ENCODE measurements around the gene POLN.
"Not testable (repeated sequence)": the region's sequence is repeated elsewhere in the genome, so short reads cannot be mapped to it uniquely, and the experiment has no call there.

The POLN gene

DNA sequence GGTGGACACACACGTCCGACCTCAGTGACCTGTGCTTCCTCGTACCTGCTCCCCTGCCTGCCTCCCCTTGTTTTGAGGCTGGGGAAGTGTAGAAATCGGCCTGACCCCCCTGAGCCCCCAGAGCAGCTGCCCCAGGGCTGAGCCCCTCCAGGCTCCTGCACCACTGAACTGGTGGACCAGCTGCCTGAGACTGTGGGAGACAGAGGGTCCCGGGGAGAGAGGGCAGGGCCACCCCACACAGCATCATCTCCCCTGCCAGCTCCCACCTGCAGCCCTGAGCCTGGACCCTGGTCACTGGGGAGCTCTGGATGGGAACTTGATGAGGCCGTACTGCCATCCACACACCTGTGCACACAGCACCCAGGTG lies 197.8 kb downstream of the POLN start:
- Mint-ChIP-seq H3K4me1 (peaks cover 11% of the 10 kb centered on the region), H3K27me3 (peaks cover 75% of the 10 kb centered on the region), H3K4me3 (no peak overlapping the region), H3K27ac (no peak overlapping the region), H3K9me3 (no peaks in the 10 kb centered on the region)
- ATAC-seq (no peak), DNase-seq (no peak)

DNA sequence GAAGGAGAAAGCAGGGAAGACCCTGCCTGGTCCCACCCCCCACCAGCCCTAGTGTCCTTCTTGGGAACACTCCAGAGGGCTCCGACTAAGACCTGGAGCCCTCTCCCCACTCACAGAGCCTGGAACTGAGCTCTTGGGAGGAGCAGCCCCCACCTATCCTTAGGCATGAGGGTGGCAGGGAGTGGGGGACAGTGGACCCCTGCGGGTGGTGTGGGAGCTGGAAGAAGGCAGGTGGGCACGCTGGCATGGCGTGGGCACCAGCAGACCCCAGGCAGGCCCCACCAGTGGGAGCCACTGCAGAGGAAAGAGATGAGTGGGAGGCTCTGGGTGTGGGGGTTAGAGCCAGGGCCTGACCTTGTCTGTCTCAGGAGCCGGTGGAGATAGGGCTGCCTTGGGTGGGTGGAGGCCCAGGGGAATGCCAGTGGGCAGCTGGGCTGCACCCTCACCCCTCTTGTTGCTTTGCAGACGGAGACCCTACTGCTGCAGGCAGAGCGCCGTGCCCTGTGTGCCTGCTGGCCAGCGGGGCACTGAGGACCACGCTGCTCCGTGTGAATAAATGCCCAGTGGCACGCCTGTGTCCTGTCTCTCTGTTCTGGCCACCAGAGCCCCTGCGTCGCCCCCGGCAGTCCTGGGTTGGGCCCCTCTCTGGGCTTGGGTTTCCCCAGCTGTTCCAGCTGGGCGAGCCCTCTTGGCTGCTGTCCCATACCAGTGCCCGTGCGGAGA lies 198.4 kb downstream of the POLN start:
- Mint-ChIP-seq H3K4me1 (peaks cover 11% of the 10 kb centered on the region), H3K27me3 (peaks cover 77% of the 10 kb centered on the region), H3K27ac (no peak overlapping the region), H3K4me3 (no peak overlapping the region), H3K9me3 (no peaks in the 10 kb centered on the region)
- DNase-seq (no peak), ATAC-seq (no peak)

DNA sequence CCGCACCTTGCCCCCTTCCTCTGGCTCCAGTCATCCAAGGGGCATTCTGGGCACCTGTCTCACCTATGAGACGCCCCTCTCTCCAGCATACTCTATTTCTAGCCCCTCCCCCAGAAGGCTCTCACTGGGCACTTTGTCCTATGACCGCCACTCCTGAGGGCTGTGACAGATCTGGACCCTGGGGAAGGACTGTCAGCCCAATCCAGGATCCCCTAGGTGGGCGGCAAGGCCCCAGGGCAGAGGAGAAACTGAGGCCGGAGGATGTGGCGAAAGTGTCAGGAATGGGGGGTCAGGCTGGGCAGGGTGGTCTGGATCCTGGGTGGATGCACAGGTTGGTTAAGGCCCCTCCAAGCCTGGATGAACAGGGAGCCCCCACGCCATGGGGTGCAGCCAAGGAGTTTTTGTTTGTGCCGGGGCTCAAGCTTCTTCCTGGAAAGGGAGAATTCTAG lies 198.9 kb downstream of the POLN start:
- Mint-ChIP-seq H3K27ac (peak overlapping the region; percentile 23 to 53), H3K4me1 (peaks cover 11% of the 10 kb centered on the region), H3K4me3 (peak overlapping the region; percentile 71 to 79), H3K9me3 (no peaks in the 10 kb centered on the region), H3K27me3 (peaks cover 74% of the 10 kb centered on the region)
- DNase-seq (no peak), ATAC-seq (no peak)

DNA sequence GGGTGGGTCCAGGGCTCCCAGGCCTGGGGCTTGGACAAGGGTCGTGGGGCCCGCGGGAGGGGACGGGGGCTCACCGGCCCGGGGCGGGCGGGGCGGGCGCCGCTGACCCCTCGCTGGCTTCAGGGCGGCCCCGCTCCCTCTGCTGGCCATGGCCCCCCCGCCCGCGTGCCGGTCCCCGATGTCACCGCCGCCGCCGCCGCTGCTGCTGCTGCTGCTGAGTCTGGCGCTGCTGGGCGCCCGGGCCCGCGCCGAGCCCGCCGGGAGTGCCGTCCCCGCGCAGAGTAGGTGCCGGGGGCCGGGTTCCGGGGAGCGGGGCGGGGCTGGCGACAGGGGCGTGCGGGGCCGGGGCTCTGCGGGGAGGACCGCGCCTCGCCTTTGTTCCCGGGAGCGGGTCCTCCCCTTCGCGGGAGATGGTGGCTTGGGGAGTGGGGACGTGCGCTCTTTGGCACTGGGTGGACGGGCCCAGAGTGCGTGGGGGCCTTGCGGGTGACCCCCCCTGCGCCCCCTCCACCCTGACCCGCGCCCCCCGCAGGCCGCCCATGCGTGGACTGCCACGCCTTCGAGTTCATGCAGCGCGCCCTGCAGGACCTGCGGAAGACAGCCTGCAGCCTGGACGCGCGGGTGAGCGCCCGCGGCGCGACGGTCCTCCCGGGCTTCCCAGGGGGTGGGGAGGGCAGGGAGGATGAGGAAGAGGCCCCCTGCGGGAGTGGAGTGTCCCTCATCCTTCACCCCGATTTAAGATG lies 199.5 kb downstream of the POLN start:
- peak; percentile 59 for ATAC-seq
- Mint-ChIP-seq H3K27me3 (peaks cover 68% of the 10 kb centered on the region), H3K4me3 (peak overlapping the region; percentile 79 to 84), H3K27ac (peak overlapping the region in 1 of 2 donors; percentile 23), H3K4me1 (peaks cover 11% of the 10 kb centered on the region), H3K9me3 (no peaks in the 10 kb centered on the region)
- peak in 1 of 2 donors; percentile 49 for DNase-seq

DNA sequence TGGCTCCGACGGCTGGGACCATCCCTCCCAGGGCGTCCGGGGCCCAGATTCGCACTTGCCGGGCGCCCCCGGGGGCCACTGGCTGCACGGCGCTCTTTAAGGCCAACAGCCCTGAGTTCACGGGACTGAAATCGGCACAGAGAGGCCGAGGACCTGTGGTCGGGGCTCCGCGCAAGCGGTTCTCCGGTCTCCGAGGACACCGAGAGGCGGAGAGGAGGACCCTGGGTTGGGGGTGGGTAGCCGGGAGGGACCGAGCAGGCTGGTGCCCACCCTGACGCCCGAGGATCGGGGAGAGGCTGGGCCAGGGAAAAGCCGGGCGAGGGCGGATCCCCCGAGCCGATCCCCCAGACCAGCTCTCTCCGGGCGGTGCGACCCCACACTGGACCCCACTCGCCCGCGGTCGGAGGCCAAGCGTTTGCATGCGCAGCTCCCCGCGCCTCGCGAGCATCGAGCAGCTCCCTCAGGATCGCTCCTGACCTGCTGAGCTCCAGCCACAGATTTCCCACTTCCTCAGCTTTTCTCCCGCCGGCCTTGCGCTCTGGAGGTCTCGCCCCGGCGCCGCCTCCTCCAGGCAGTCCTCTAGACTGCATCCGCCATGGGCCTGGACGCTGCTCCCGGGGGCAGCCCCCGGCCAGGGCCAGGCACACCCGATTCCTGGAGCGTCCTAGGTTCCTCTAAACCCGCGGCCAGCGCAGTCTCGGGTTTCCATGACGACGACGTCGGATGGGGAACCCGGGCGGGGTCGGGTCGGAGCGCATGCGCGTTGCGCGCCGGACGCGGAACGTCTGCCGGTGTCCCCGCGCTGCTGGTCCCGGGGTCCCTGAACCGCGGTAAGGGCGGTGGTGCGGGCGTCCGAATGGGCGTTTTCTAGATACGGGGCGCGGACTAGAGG lies 200.4 kb downstream of the POLN start:
- H3K27me3 Mint-ChIP-seq: peaks cover 67% of the 10 kb centered on the region
- ATAC-seq: peak; percentile 81
- H3K27ac Mint-ChIP-seq: peak overlapping the region in 1 of 2 donors; percentile 88

DNA sequence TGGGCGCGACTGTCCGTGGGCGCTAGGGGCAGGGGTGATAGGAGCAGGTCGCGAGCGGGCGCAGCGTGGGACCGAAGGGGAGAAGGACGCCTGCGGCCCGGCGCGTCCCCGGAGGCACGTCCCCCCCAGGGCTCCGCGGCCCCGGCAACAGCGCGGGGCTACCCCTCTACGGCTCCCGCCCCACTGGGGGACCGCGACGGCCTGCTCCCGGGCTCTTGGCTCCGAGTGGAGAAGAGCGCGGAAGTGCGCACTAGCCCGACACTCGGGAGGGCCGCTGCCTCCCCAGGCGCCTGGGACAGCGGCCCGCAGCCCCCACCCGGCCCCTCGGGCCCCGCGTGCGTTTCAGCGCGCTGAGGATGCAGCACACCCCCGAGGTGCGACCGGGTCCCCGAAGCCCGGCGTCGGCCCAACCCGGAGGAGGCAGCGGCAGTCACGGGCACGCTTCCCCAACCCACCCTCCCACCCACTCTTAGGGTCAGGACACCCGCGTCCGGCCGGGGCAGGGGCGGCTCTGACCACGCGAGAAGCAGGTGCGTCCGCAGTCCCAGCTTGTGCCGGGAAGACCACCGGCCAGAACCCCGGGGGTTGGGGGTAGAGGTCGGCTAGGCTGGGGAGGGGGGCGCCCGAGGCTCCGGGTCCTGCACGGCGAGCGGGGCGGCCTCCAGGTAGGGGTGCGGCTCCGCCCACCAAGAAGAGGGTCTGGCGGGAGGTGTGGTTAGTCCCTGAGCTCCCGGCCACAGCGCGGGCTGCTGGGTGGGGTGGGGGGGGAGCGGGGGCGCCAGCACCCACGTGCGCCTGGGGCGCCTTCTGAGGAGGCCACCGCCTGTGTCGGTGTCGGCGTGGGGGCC lies 201.3 kb downstream of the POLN start:
- H3K4me1 Mint-ChIP-seq: peaks cover 11% of the 10 kb centered on the region
- H3K27ac Mint-ChIP-seq: no peak overlapping the region
- no peak for ATAC-seq
- peaks cover 67% of the 10 kb centered on the region for H3K27me3 Mint-ChIP-seq
- DNase-seq: no peak
- no peaks in the 10 kb centered on the region for H3K9me3 Mint-ChIP-seq
- peak overlapping the region; percentile 51 to 72 for H3K4me3 Mint-ChIP-seq

More for the DNA sequence above, 200.4 kb downstream of the POLN start:
- H3K4me3 Mint-ChIP-seq: peak overlapping the region; percentile 84 to 92
- H3K4me1 Mint-ChIP-seq: peaks cover 11% of the 10 kb centered on the region
- H3K9me3 Mint-ChIP-seq: no peaks in the 10 kb centered on the region
- peak; percentile 84 to 87 for DNase-seq

DNA sequence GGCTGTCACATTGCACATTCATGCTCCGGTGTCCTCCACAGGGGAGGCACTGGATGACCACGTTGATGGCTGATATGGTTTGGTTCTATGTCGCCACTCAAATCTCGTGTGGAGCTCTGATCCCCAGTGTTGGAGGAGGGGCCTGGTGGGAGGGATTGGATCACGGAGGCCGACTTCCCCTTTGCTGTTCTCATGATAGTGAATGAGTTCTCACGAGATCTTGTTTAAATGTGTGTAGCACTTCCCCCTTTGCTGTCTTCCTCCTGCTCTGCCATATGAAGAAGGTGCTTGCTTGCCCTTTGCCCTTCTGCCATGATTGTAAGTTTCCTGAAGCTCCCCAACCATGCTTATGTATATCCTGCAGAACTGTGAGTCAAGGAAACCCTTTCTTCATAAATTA lies 205.1 kb downstream of the POLN start:
- Mint-ChIP-seq H3K27me3 (peaks cover 70% of the 10 kb centered on the region), H3K27ac (no peak overlapping the region), H3K4me3 (no peak overlapping the region), H3K4me1 (peaks cover 10% of the 10 kb centered on the region), H3K9me3 (no peaks in the 10 kb centered on the region)
- ATAC-seq: no peak
- DNase-seq: no peak

DNA sequence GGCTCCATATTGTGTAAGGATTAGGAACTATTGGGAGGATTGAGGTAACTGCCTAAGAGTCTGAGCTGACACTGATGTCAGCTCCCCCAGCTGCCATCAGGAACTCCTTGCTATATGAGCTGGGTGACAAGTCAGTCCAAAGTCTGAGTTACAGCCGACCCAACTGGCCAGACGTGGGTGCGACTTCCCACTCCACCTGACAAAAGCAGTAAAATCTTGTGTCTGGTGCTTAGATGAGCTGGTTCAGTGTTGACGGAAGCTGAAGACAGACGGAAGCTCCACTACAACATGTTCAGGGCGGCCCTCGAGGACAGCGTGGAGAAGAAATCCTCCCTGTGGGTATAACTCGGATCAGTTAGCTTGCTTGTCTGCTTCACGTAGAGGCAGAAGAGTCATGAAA lies 205.6 kb downstream of the POLN start:
- Mint-ChIP-seq H3K4me1 (peaks cover 6% of the 10 kb centered on the region), H3K4me3 (no peak overlapping the region), H3K27ac (no peak overlapping the region), H3K9me3 (no peaks in the 10 kb centered on the region), H3K27me3 (peaks cover 67% of the 10 kb centered on the region)
- ATAC-seq (no peak), DNase-seq (no peak)

DNA sequence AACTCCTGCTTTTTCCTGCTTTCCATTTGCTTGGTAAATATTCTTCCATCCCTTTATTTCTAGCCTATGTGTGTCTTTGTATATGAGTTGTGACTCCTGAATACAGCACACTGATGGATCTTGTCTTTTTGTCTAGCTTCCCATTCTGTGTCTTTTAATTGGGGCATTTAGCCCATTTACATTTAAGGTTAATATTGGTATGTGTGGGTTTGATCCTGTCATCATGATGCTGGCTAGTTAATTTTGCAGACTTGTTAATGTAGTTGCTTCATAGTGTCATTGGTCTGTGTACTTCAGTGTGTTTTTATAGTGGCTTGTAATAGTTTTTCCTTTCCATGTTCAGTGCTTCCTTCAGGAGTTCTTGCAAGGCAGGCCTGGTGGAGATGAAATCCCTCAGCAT lies 210.8 kb downstream of the POLN start:
- peaks cover 59% of the 10 kb centered on the region for H3K27me3 Mint-ChIP-seq
- H3K27ac Mint-ChIP-seq, H3K4me1 Mint-ChIP-seq, ATAC-seq, H3K4me3 Mint-ChIP-seq, DNase-seq, H3K9me3 Mint-ChIP-seq: not testable (repeated sequence)

DNA sequence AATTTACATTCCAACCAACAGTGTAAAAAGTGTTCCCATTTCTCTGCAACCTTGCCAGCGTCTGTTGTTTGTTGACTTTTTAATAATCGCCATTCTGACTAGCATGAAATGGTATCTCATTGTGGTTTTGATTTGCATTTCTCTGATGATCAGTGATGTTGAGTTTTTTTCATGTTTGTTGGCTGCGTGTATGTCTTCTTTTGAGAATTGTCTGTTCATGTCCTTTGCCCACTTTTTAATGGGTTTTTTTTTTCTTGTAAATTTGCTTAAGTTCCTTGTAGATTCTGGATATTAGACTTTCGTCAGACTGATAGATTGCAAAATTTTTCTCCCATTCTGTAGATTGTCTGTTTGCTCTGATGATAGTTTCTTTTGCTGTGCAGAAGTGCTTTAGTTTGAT lies 214.8 kb downstream of the POLN start:
- H3K27me3 Mint-ChIP-seq: peaks cover 51% of the 10 kb centered on the region
- H3K4me3 Mint-ChIP-seq, ATAC-seq, H3K9me3 Mint-ChIP-seq, H3K4me1 Mint-ChIP-seq, DNase-seq, H3K27ac Mint-ChIP-seq: not testable (repeated sequence)

DNA sequence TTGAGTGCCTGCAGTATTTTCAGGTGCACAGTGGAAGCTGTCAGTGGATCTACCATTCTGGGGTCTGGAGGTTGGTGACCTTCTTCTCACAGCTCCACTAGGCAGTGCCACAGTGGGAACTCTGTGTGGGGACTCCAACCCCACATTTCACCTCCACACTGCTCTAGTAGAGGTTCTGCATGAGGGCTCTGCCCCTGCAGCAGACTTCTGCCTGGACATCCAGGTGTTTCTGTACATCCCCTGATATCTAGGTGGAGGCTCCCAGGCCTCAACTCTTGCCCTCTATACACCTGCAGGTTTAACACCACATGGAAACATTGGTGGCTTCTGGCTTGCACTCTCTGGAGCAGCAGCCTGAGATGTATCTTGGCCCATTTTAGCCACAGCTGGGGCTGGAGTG lies 216.1 kb downstream of the POLN start:
- no peak for ATAC-seq
- DNase-seq: no peak
- Mint-ChIP-seq H3K27me3 (peaks cover 57% of the 10 kb centered on the region), H3K27ac (no peak overlapping the region), H3K9me3 (peaks cover 0 to 7% of the 10 kb centered on the region in 2 donors), H3K4me1 (no peaks in the 10 kb centered on the region), H3K4me3 (no peak overlapping the region)

DNA sequence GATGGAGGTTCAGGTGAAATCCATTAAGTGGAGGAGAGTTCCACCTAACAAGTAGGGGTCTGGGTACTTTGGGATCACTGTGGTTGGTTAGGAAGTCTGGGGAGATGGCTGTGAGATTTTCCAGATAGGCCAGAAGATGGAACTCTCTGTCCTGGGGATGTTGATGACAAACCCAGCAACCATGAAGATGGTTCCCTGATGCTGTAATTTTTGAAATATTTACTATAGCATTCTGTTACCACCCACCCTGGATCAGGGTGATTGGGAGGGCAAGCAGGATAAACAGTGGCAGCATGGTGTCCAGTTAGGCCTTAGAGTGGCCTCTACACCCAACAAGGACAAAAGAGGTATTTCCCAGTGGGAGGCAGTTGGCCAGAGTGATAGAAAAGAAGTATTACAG lies 217.2 kb downstream of the POLN start:
- H3K9me3 Mint-ChIP-seq: peaks cover 0 to 7% of the 10 kb centered on the region in 2 donors
- H3K4me3 Mint-ChIP-seq: no peak overlapping the region
- ATAC-seq (no peak), DNase-seq (no peak)
- no peak overlapping the region for H3K27ac Mint-ChIP-seq
- H3K4me1 Mint-ChIP-seq: no peaks in the 10 kb centered on the region
- peaks cover 59% of the 10 kb centered on the region for H3K27me3 Mint-ChIP-seq

Data from stimulated activated naive CD8-positive, alpha-beta T cell treated with anti-CD3 and anti-CD28 coated beads, Interleukin-15, amount 100 ng/mL, for 72 hours (primary cell).